Glutamatergic neuron (in vitro differentiated cells): ENCODE data around the gene TBC1D13. TPM values are rescaled to one million over a fixed set of nuclear protein-coding genes. Genes with fewer than 3 reads are reported as not detected.
"Not testable (repeated sequence)": the region's sequence is repeated elsewhere in the genome, so short reads cannot be mapped to it uniquely, and the experiment has no call there.

ENCODE experiments used
- DNase-seq: peaks from one replicate; pipeline ENCODE4 v3.0.0; 2022
- H3K27ac Mint-ChIP-seq: one replicate; pipeline ENCODE4 v1.8.0; 2020; ENCODE audit warnings: mild to moderate bottlenecking, mixed read lengths, inconsistent platforms; ENCODE audit not compliant: unreplicated experiment
- H3K27me3 Mint-ChIP-seq: one replicate; pipeline ENCODE4 v1.8.0; 2020; ENCODE audit warnings: mild to moderate bottlenecking, moderate library complexity, mixed read lengths, inconsistent platforms; ENCODE audit not compliant: unreplicated experiment
- H3K36me3 Mint-ChIP-seq: one replicate; pipeline ENCODE4 v1.8.0; 2020; ENCODE audit warnings: mild to moderate bottlenecking, mixed read lengths, inconsistent platforms; ENCODE audit not compliant: unreplicated experiment
- H3K4me1 Mint-ChIP-seq: one replicate; pipeline ENCODE4 v1.8.0; 2020; ENCODE audit warnings: mild to moderate bottlenecking, low read depth, mixed read lengths, inconsistent platforms; ENCODE audit not compliant: unreplicated experiment
- H3K4me3 Mint-ChIP-seq: one replicate; pipeline ENCODE4 v1.8.0; 2020; ENCODE audit warnings: mild to moderate bottlenecking, mixed read lengths, inconsistent platforms; ENCODE audit not compliant: unreplicated experiment
- H3K9me3 Mint-ChIP-seq: one replicate; pipeline ENCODE4 v1.8.0; 2020; ENCODE audit warnings: mild to moderate bottlenecking, moderate library complexity, mixed read lengths, inconsistent platforms; ENCODE audit not compliant: unreplicated experiment
- CTCF ChIP-seq: fragments of 200-600 bp; sonication (generic); IDR thresholded peaks from one replicate; pipeline ENCODE4 v1.5.0; 2021; ENCODE audit not compliant: partially characterized antibody, unreplicated experiment
- total RNA-seq: library from RNA; stranded (reverse); fragmentation: NEBNext Ultra II Directional; extraction: Animal tissue kit (Norgen Biotek cat#: 25700); gene quantifications from one replicate; pipeline ENCODE4 v1.2.1, GENCODE V29; 2021; ENCODE audit not compliant: unreplicated experiment

TBC1D13 gene
- total RNA-seq, 1 donor from 2014 or later = 25.6 TPM

- Mint-ChIP-seq H3K27ac (peak overlapping the region; percentile 91), H3K9me3 (peaks cover 10% of the 10 kb centered on the region), H3K27me3 (peaks cover 10% of the 10 kb centered on the region), H3K4me1 (peaks cover 8% of the 10 kb centered on the region), H3K36me3 (peaks cover 12% of the 10 kb centered on the region), H3K4me3 (peak overlapping the region; percentile 52)
- TF ChIP-seq CTCF = no peak
- DNase-seq = peak; percentile 75
Measured at GRCh38 chr9:128845186-128845931, 58.3 kb downstream of the TBC1D13 start.

- peaks cover 8% of the 10 kb centered on the region for H3K4me1 Mint-ChIP-seq
- H3K27ac Mint-ChIP-seq = no peak overlapping the region
- DNase-seq = no peak
- no peak overlapping the region for H3K4me3 Mint-ChIP-seq
- H3K36me3 Mint-ChIP-seq = peaks cover 24% of the 10 kb centered on the region
- peaks cover 12% of the 10 kb centered on the region for H3K27me3 Mint-ChIP-seq
- H3K9me3 Mint-ChIP-seq = peaks cover 12% of the 10 kb centered on the region
- TF ChIP-seq CTCF = no peak
Measured at GRCh38 chr9:128846680-128847030, 59.6 kb downstream of the TBC1D13 start.

GRCh38 chr9:128847803-128848202 lies 60.8 kb downstream of the TBC1D13 start:
- no peak for TF ChIP-seq CTCF
- peaks cover 24% of the 10 kb centered on the region for H3K36me3 Mint-ChIP-seq
- H3K4me3 Mint-ChIP-seq = no peak overlapping the region
- peaks cover 12% of the 10 kb centered on the region for H3K27me3 Mint-ChIP-seq
- peak overlapping the region; percentile 19 for H3K27ac Mint-ChIP-seq
- H3K9me3 Mint-ChIP-seq = peaks cover 12% of the 10 kb centered on the region
- no peak for DNase-seq
- H3K4me1 Mint-ChIP-seq = peaks cover 8% of the 10 kb centered on the region

GRCh38 chr9:128851024-128851423 lies 64.0 kb downstream of the TBC1D13 start:
- not testable (repeated sequence) for H3K4me3 Mint-ChIP-seq, DNase-seq, H3K9me3 Mint-ChIP-seq

GRCh38 chr9:128851779-128852600 lies 64.9 kb downstream of the TBC1D13 start:
- H3K4me1 Mint-ChIP-seq, H3K9me3 Mint-ChIP-seq, H3K27ac Mint-ChIP-seq, DNase-seq, H3K4me3 Mint-ChIP-seq, H3K27me3 Mint-ChIP-seq: not testable (repeated sequence)
- peaks cover 24% of the 10 kb centered on the region for H3K36me3 Mint-ChIP-seq

More at GRCh38 chr9:128851024-128851423, 64.0 kb downstream of the TBC1D13 start:
- not testable (repeated sequence) for H3K4me1 Mint-ChIP-seq, H3K27ac Mint-ChIP-seq, H3K27me3 Mint-ChIP-seq
- H3K36me3 Mint-ChIP-seq = peaks cover 24% of the 10 kb centered on the region

GRCh38 chr9:128852646-128853045 lies 65.6 kb downstream of the TBC1D13 start:
- H3K36me3 Mint-ChIP-seq = peaks cover 21% of the 10 kb centered on the region
- not testable (repeated sequence) for H3K27me3 Mint-ChIP-seq, H3K9me3 Mint-ChIP-seq, H3K4me3 Mint-ChIP-seq, H3K27ac Mint-ChIP-seq, H3K4me1 Mint-ChIP-seq, DNase-seq

GRCh38 chr9:128854454-128854853 lies 67.4 kb downstream of the TBC1D13 start:
- H3K4me3 Mint-ChIP-seq, DNase-seq, H3K27ac Mint-ChIP-seq, H3K9me3 Mint-ChIP-seq, H3K27me3 Mint-ChIP-seq, H3K4me1 Mint-ChIP-seq: not testable (repeated sequence)
- H3K36me3 Mint-ChIP-seq = peaks cover 15% of the 10 kb centered on the region

- H3K4me1 Mint-ChIP-seq, DNase-seq: not testable (repeated sequence)
Measured at GRCh38 chr9:128858476-128858875, 71.4 kb downstream of the TBC1D13 start.

More at GRCh38 chr9:128858476-128858875, 71.4 kb downstream of the TBC1D13 start:
- not testable (repeated sequence) for H3K27ac Mint-ChIP-seq, H3K4me3 Mint-ChIP-seq, H3K27me3 Mint-ChIP-seq, H3K36me3 Mint-ChIP-seq, H3K9me3 Mint-ChIP-seq
